Mesenchymal stem cell (in vitro differentiated cells and primary cell): ENCODE measurements around the gene PTGFRN. TPM values are rescaled to one million over a fixed set of nuclear protein-coding genes. Genes with fewer than 3 reads are reported as not detected.
A peak's percentile ranks its signal among the peaks of the same experiment; 100 is the strongest.

Experiments used
- DNase-seq: peaks from one replicate; pipeline ENCODE4 v3.0.0-alpha.2; 2013
- H2AFZ ChIP-seq: one replicate; pipeline ENCODE4 v1.6.1; 2013; ENCODE audit warnings: low read depth, mild to moderate bottlenecking, control low read depth, inconsistent platforms, low read length, moderate library complexity
- H2AK5ac ChIP-seq: 2 replicates; pipeline ENCODE4 v1.6.1; 2013; ENCODE audit warnings: low read length, moderate library complexity, mild to moderate bottlenecking, inconsistent platforms; ENCODE audit not compliant: severe bottlenecking
- H2BK120ac ChIP-seq: one replicate; pipeline ENCODE4 v1.6.1; 2013; ENCODE audit warnings: low read depth, mild to moderate bottlenecking, inconsistent platforms, low read length, moderate library complexity
- H2BK12ac ChIP-seq, 2 experiments: one replicate each; pipeline ENCODE4 v1.6.1; 2013; ENCODE audit warnings: inconsistent platforms in 2 of 2, low read length in 2 of 2, mild to moderate bottlenecking in 2 of 2, moderate library complexity in 2 of 2, control low read depth in 1 of 2
- H2BK15ac ChIP-seq: one replicate; pipeline ENCODE4 v1.6.1; 2013; ENCODE audit warnings: mild to moderate bottlenecking, low read depth, inconsistent platforms; ENCODE audit not compliant: poor library complexity, severe bottlenecking
- H2BK5ac ChIP-seq: 2 replicates; pipeline ENCODE4 v1.6.1; 2013; ENCODE audit warnings: low read depth, mild to moderate bottlenecking, low read length, control low read depth, inconsistent platforms; ENCODE audit not compliant: poor library complexity, severe bottlenecking
- H3K14ac ChIP-seq, 2 experiments: one replicate each; pipeline ENCODE4 v1.6.1; 2013; ENCODE audit warnings: inconsistent platforms in 2 of 2, low read length in 2 of 2, control low read depth in 1 of 2, mild to moderate bottlenecking in 1 of 2, moderate library complexity in 1 of 2
- H3K18ac ChIP-seq, 2 experiments: one replicate each; pipeline ENCODE4 v1.6.1; 2013; ENCODE audit warnings: inconsistent platforms in 2 of 2, low read length in 2 of 2, control low read depth in 1 of 2, low read depth in 1 of 2, mild to moderate bottlenecking in 1 of 2
- H3K23ac ChIP-seq, 2 experiments: one replicate each; pipeline ENCODE4 v1.6.1; 2013; ENCODE audit warnings: inconsistent platforms in 2 of 2, low read length in 2 of 2, mild to moderate bottlenecking in 2 of 2, moderate library complexity in 2 of 2, control low read depth in 1 of 2
- H3K27ac ChIP-seq: 2 replicates; pipeline ENCODE4 v1.5.1; 2013; ENCODE audit warnings: mild to moderate bottlenecking, moderate library complexity, low read length, control low read depth, inconsistent platforms; ENCODE audit not compliant: poor library complexity, severe bottlenecking
- H3K27me3 ChIP-seq, 2 experiments: 2 replicates each; pipeline versions ENCODE4 v1.6.1 to v1.7.0; 2013; ENCODE audit warnings: low read length in 2 of 2, mild to moderate bottlenecking in 2 of 2, moderate library complexity in 2 of 2, control low read depth in 1 of 2, inconsistent platforms in 1 of 2; ENCODE audit not compliant: control insufficient read depth in 1 of 2, insufficient read depth in 1 of 2
- H3K36me3 ChIP-seq, 2 experiments: 2 replicates each; pipeline versions ENCODE4 v1.6.1 to v1.7.0; 2013; ENCODE audit warnings: low read length in 2 of 2, control low read depth in 1 of 2, inconsistent platforms in 1 of 2, low read depth in 1 of 2, mild to moderate bottlenecking in 1 of 2; ENCODE audit not compliant: insufficient read depth in 2 of 2, control insufficient read depth in 1 of 2
- H3K4ac ChIP-seq, 2 experiments: one replicate each; pipeline ENCODE4 v1.6.1; 2013; ENCODE audit warnings: inconsistent platforms in 2 of 2, low read length in 2 of 2, mild to moderate bottlenecking in 2 of 2, moderate library complexity in 2 of 2, control low read depth in 1 of 2, low read depth in 1 of 2
- H3K4me1 ChIP-seq: 2 replicates; pipeline ENCODE4 v1.6.1; 2013; ENCODE audit warnings: low read depth, low read length, control low read depth; ENCODE audit not compliant: control insufficient read depth, insufficient read depth
- H3K4me2 ChIP-seq: 2 replicates; pipeline ENCODE4 v1.6.1; 2013; ENCODE audit warnings: low read length, mild to moderate bottlenecking, inconsistent platforms; ENCODE audit not compliant: poor library complexity, severe bottlenecking
- H3K4me3 ChIP-seq, 2 experiments: 2 replicates each; pipeline versions ENCODE4 v1.5.1 to v1.7.0; 2013; ENCODE audit warnings: low read length in 2 of 2, mild to moderate bottlenecking in 2 of 2, control low read depth in 1 of 2, low read depth in 1 of 2; ENCODE audit not compliant: insufficient read depth in 1 of 2
- H3K79me1 ChIP-seq: replicated peaks from 2 replicates; pipeline ENCODE4 v1.6.1; 2013; ENCODE audit warnings: mild to moderate bottlenecking, control low read depth, low read length, inconsistent platforms; ENCODE audit not compliant: poor library complexity, severe bottlenecking
- H3K9ac ChIP-seq: 2 replicates; pipeline ENCODE4 v1.7.0; 2013; ENCODE audit warnings: mild to moderate bottlenecking, low read length, moderate library complexity
- H3K9me3 ChIP-seq: 2 replicates; pipeline ENCODE4 v1.7.0; 2013; ENCODE audit warnings: mild to moderate bottlenecking, low read length; ENCODE audit not compliant: control insufficient read depth
- H4K8ac ChIP-seq: one replicate; pipeline ENCODE4 v1.6.1; 2013; ENCODE audit warnings: inconsistent platforms, mild to moderate bottlenecking, low read length, moderate library complexity
- H4K91ac ChIP-seq: one replicate; pipeline ENCODE4 v1.6.1; 2013; ENCODE audit warnings: mild to moderate bottlenecking, low read length, inconsistent platforms
- WGBS: methylation state at CpG from one replicate; pipeline ENCODE4 v1.1.7; 2013; ENCODE audit warnings: mixed read lengths; 5-methylcytosine and 5-hydroxymethylcytosine counted together
- small RNA-seq: library from polyadenylated mRNA; stranded (forward); fragments of <200 nt; extraction: miRNeasy Mini kit (QIAGEN cat#:217004); gene quantifications from one replicate; pipeline ENCODE3, GENCODE V24; 2013; ENCODE audit warnings: low read depth

PTGFRN gene

GRCh38 chr1:117036018-117036461 lies 126.3 kb downstream of the PTGFRN start:
- Histone ChIP-seq H4K91ac (no peak overlapping the region), H3K36me3 (no peaks in the 10 kb centered on the region), H3K27me3 (no peaks in the 10 kb centered on the region), H3K23ac (no peak overlapping the region), H2AK5ac (no peak overlapping the region), H3K79me1 (no peaks in the 10 kb centered on the region), H3K4ac (no peak overlapping the region), H2BK5ac (no peak overlapping the region), H3K9me3 (no peaks in the 10 kb centered on the region), H3K9ac (no peak overlapping the region), H3K4me2 (no peak overlapping the region), H3K14ac (no peak overlapping the region), H2AFZ (no peak overlapping the region), H2BK12ac (no peak overlapping the region), H4K8ac (no peak overlapping the region), H3K27ac (no peak overlapping the region), H2BK15ac (peak overlapping the region; percentile 8), H2BK120ac (no peak overlapping the region), H3K4me3 (no peak overlapping the region), H3K18ac (no peak overlapping the region), H3K4me1 (peaks cover 5% of the 10 kb centered on the region)
- DNase-seq, result no peak
- WGBS, result 40% methylated on average over 6 of the region's 6 CpGs

GRCh38 chr1:117037802-117038201 lies 128.1 kb downstream of the PTGFRN start:
- Histone ChIP-seq H2BK15ac (no peak overlapping the region), H2AK5ac (no peak overlapping the region), H3K9ac (no peak overlapping the region), H3K36me3 (no peaks in the 10 kb centered on the region), H3K4me1 (peaks cover 5% of the 10 kb centered on the region), H3K79me1 (no peaks in the 10 kb centered on the region), H3K4ac (no peak overlapping the region), H2AFZ (no peak overlapping the region), H3K27me3 (no peaks in the 10 kb centered on the region), H3K14ac (no peak overlapping the region), H2BK120ac (no peak overlapping the region), H2BK12ac (no peak overlapping the region), H3K4me3 (no peak overlapping the region), H2BK5ac (no peak overlapping the region), H3K9me3 (peaks cover 4% of the 10 kb centered on the region), H3K18ac (no peak overlapping the region), H3K27ac (no peak overlapping the region), H3K4me2 (no peak overlapping the region), H4K8ac (no peak overlapping the region), H4K91ac (no peak overlapping the region), H3K23ac (no peak overlapping the region)
- 100% methylated on average over 1 of the region's 1 CpG for WGBS
- no peak for DNase-seq

GRCh38 chr1:117038236-117038635 lies 128.5 kb downstream of the PTGFRN start:
- Histone ChIP-seq H3K4me1 (peaks cover 5% of the 10 kb centered on the region), H3K4ac (no peak overlapping the region), H3K36me3 (no peaks in the 10 kb centered on the region), H2AK5ac (no peak overlapping the region), H2BK5ac (no peak overlapping the region), H3K9me3 (peaks cover 4% of the 10 kb centered on the region), H2BK12ac (no peak overlapping the region), H2BK120ac (no peak overlapping the region), H3K14ac (no peak overlapping the region), H2AFZ (no peak overlapping the region), H3K23ac (no peak overlapping the region), H3K4me3 (no peak overlapping the region), H3K27me3 (no peaks in the 10 kb centered on the region), H3K27ac (no peak overlapping the region), H3K18ac (no peak overlapping the region), H3K9ac (no peak overlapping the region), H2BK15ac (no peak overlapping the region), H4K91ac (no peak overlapping the region), H3K79me1 (no peaks in the 10 kb centered on the region), H3K4me2 (no peak overlapping the region), H4K8ac (no peak overlapping the region)
- DNase-seq, result no peak
- WGBS, result 87% methylated on average over 6 of the region's 6 CpGs

Small RNA genes lying within 50 kb of the gene (small RNA-seq; reads per million reads assigned to genes)
- gene RNA5SP55, result not detected
